Osteocyte (in vitro differentiated cells): ENCODE data around the gene CLIP4. TPM values are rescaled to one million over a fixed set of nuclear protein-coding genes. Genes with fewer than 3 reads are reported as not detected.

ENCODE experiments used
- DNase-seq: peaks from one replicate; pipeline ENCODE4 v3.0.0; 2021; ENCODE audit warnings: mixed read lengths; ENCODE audit not compliant: unreplicated experiment; ENCODE audit errors: extremely low spot score
- H3K27ac Mint-ChIP-seq: one replicate; pipeline ENCODE4 v1.8.0; 2021; ENCODE audit warnings: mild to moderate bottlenecking, mixed read lengths; ENCODE audit not compliant: unreplicated experiment
- H3K27me3 Mint-ChIP-seq: one replicate; pipeline ENCODE4 v1.8.0; 2021; ENCODE audit warnings: mixed read lengths; ENCODE audit not compliant: unreplicated experiment
- H3K36me3 Mint-ChIP-seq: one replicate; pipeline ENCODE4 v1.8.0; 2021; ENCODE audit warnings: mixed read lengths; ENCODE audit not compliant: unreplicated experiment
- H3K4me1 Mint-ChIP-seq: one replicate; pipeline ENCODE4 v1.8.0; 2021; ENCODE audit warnings: mixed read lengths; ENCODE audit not compliant: unreplicated experiment
- H3K4me3 Mint-ChIP-seq: one replicate; pipeline ENCODE4 v1.8.0; 2021; ENCODE audit warnings: mild to moderate bottlenecking, moderate library complexity, mixed read lengths; ENCODE audit not compliant: unreplicated experiment
- H3K9me3 Mint-ChIP-seq: one replicate; pipeline ENCODE4 v1.8.0; 2021; ENCODE audit warnings: mixed read lengths; ENCODE audit not compliant: unreplicated experiment
- CTCF ChIP-seq: fragments of 200-600 bp; sonication (generic); IDR thresholded peaks from 2 replicates; pipeline ENCODE4 v1.5.0; 2021; ENCODE audit warnings: antibody characterized with exemption, mild to moderate bottlenecking, moderate library complexity
- total RNA-seq: library from RNA; stranded (reverse); gene quantifications from 2 replicates; pipeline ENCODE4 v1.2.1, GENCODE V29; 2021

Gene CLIP4
- total RNA-seq, 1 donor from 2014 or later, result 24.6 TPM

- Mint-ChIP-seq H3K27ac (no peak overlapping the region), H3K27me3 (peaks cover 8% of the 10 kb centered on the region), H3K4me3 (no peak overlapping the region), H3K4me1 (peaks cover under 1% of the 10 kb centered on the region), H3K9me3 (no peaks in the 10 kb centered on the region), H3K36me3 (no peaks in the 10 kb centered on the region)
- no peak for DNase-seq
- no peak for TF ChIP-seq CTCF
Observed at GRCh38 chr2:29218550-29219125, 103.4 kb downstream of the CLIP4 start.

GRCh38 chr2:29219374-29219773 is 104.2 kb downstream of the CLIP4 start:
- TF ChIP-seq CTCF, result no peak
- Mint-ChIP-seq H3K4me3 (no peak overlapping the region), H3K36me3 (no peaks in the 10 kb centered on the region), H3K9me3 (no peaks in the 10 kb centered on the region), H3K27ac (no peak overlapping the region), H3K4me1 (peaks cover 4% of the 10 kb centered on the region), H3K27me3 (peaks cover 8% of the 10 kb centered on the region)
- no peak for DNase-seq

GRCh38 chr2:29220506-29221270 is 105.5 kb downstream of the CLIP4 start:
- H3K9me3 Mint-ChIP-seq, result no peaks in the 10 kb centered on the region
- H3K36me3 Mint-ChIP-seq, result no peaks in the 10 kb centered on the region
- H3K27me3 Mint-ChIP-seq, result peaks cover 11% of the 10 kb centered on the region
- DNase-seq, result no peak
- H3K4me3 Mint-ChIP-seq, result no peak overlapping the region
- H3K27ac Mint-ChIP-seq, result no peak overlapping the region
- peaks cover 4% of the 10 kb centered on the region for H3K4me1 Mint-ChIP-seq
- no peak for TF ChIP-seq CTCF

GRCh38 chr2:29222381-29223179 is 107.4 kb downstream of the CLIP4 start:
- Mint-ChIP-seq H3K27ac (no peak overlapping the region), H3K4me1 (peaks cover 4% of the 10 kb centered on the region), H3K27me3 (peaks cover 20% of the 10 kb centered on the region), H3K9me3 (no peaks in the 10 kb centered on the region), H3K4me3 (no peak overlapping the region), H3K36me3 (no peaks in the 10 kb centered on the region)
- TF ChIP-seq CTCF, result no peak
- no peak for DNase-seq

- no peak for DNase-seq
- peaks cover 20% of the 10 kb centered on the region for H3K27me3 Mint-ChIP-seq
- no peak overlapping the region for H3K4me3 Mint-ChIP-seq
- H3K9me3 Mint-ChIP-seq, result no peaks in the 10 kb centered on the region
- peaks cover 4% of the 10 kb centered on the region for H3K4me1 Mint-ChIP-seq
- H3K27ac Mint-ChIP-seq, result no peak overlapping the region
- H3K36me3 Mint-ChIP-seq, result no peaks in the 10 kb centered on the region
- no peak for TF ChIP-seq CTCF
Observed at GRCh38 chr2:29223257-29223656, 108.0 kb downstream of the CLIP4 start.
